HepG2 (cell line): ENCODE results near the gene CHMP1A.

Experiments
- ARNTL ChIP-seq: sonication (generic); formaldehyde crosslinking; IDR thresholded peaks from 2 replicates; pipeline ENCODE4 v1.4.0; 2020; ENCODE audit warnings: mild to moderate bottlenecking, missing genetic modification reagents
- ATF1 ChIP-seq: IDR thresholded peaks from 2 replicates; pipeline ENCODE4 v1.6.1; 2016; ENCODE audit warnings: mild to moderate bottlenecking, control low read depth
- CBX5 ChIP-seq: sonication (generic); formaldehyde crosslinking; IDR thresholded peaks from 2 replicates; pipeline ENCODE4 v1.4.0; 2020; ENCODE audit warnings: missing genetic modification reagents, borderline replicate concordance
- HDAC1 ChIP-seq: sonication (generic); formaldehyde crosslinking; IDR thresholded peaks from 2 replicates; pipeline ENCODE4 v1.5.1; 2020; ENCODE audit warnings: mild to moderate bottlenecking, missing genetic modification reagents
- POLR2A ChIP-seq, 2 experiments: IDR thresholded peaks; 2 replicates each; pipeline ENCODE4 v1.6.1; 2011; ENCODE audit warnings: low read depth in 2 of 2, low read length in 2 of 2, mild to moderate bottlenecking in 1 of 2, moderate library complexity in 1 of 2; ENCODE audit not compliant: insufficient read depth in 1 of 2
- SMARCE1 ChIP-seq: fragments of 450-650 bp; IDR thresholded peaks from 2 replicates; pipeline ENCODE4 v1.6.1; 2017; ENCODE audit warnings: borderline replicate concordance
- STAT5B ChIP-seq: sonication (generic); formaldehyde crosslinking; IDR thresholded peaks from 2 replicates; pipeline ENCODE4 v1.4.0; 2020; ENCODE audit warnings: missing genetic modification reagents
- ZNF234 ChIP-seq: sonication (generic); formaldehyde crosslinking; conservative IDR thresholded peaks from 2 replicates; pipeline ENCODE4 v1.5.1; 2020; ENCODE audit warnings: mild to moderate bottlenecking, missing genetic modification reagents
- TF ChIP-seq, protein P1 (sequence below): sonication (generic); formaldehyde crosslinking; IDR thresholded peaks from 2 replicates; pipeline ENCODE4 v1.5.0; 2020; ENCODE audit warnings: mild to moderate bottlenecking, missing genetic modification reagents, moderate library complexity

DNA sequence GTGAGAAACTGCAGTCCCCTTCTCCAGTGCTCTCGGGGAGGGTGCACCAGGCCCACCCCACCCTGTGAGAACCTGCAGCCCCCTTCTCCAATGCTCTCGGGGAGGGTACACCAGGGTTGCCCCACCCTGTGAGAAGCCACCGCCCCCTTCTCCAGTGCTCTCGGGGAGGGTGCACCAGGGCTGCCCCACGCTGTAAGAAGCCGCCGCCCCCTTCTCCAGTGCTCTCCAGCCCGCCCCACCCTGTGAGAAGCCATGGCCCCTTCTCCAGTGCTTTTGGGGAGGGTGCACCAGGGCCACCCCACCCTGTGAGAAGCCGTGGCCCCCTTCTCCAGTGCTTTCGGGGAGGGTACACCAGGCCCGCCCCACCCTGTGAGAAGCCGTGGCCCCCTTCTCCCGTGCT, 12.2 kb upstream of the CHMP1A start:
- TF ChIP-seq, protein P1, sequence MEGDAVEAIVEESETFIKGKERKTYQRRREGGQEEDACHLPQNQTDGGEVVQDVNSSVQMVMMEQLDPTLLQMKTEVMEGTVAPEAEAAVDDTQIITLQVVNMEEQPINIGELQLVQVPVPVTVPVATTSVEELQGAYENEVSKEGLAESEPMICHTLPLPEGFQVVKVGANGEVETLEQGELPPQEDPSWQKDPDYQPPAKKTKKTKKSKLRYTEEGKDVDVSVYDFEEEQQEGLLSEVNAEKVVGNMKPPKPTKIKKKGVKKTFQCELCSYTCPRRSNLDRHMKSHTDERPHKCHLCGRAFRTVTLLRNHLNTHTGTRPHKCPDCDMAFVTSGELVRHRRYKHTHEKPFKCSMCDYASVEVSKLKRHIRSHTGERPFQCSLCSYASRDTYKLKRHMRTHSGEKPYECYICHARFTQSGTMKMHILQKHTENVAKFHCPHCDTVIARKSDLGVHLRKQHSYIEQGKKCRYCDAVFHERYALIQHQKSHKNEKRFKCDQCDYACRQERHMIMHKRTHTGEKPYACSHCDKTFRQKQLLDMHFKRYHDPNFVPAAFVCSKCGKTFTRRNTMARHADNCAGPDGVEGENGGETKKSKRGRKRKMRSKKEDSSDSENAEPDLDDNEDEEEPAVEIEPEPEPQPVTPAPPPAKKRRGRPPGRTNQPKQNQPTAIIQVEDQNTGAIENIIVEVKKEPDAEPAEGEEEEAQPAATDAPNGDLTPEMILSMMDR (CRISPR knock-in tag) = no peak
- TF ChIP-seq ATF1 (CRISPR knock-in tag) = no peak
- TF ChIP-seq ARNTL = no peak
- no peak for TF ChIP-seq POLR2A (IDR thresholded peaks at IDR 0.05; ENCODE audit: insufficient read depth in 1 of 2, low read depth in 2 of 2, low read length in 2 of 2)
- no peak for TF ChIP-seq ZNF234 (CRISPR knock-in tag)
- no peak for TF ChIP-seq HDAC1
- no peak for TF ChIP-seq STAT5B (CRISPR knock-in tag)
- no peak for TF ChIP-seq SMARCE1
- no peak for TF ChIP-seq CBX5 (CRISPR knock-in tag)
